Measurements from ENCODE around the gene SGSM1. TPM values are rescaled to one million over a fixed set of nuclear protein-coding genes. Genes with fewer than 3 reads are reported as not detected.

SGSM1 gene
- total RNA-seq, 1 experiment from 2014 or later, result 5.1 TPM

GRCh38 chr22:24876700-24877099, 70.7 kb downstream of the SGSM1 start:
- intact Hi-C loops (cut with micrococcal nuclease), result no loop called here
- CTCF ChIA-PET, result interaction anchor here (1.4 kb wide), 1 partner anchor 27 kb away, joined by 4 read pairs; no protein-coding TSS in a partner anchor
- H3K4me3 ChIP-seq (replicated peaks in 1 of 2; ENCODE audit: low read depth in 1 of 2, low read length in 2 of 2), result no peak overlapping the region

More at GRCh38 chr22:24876700-24877099, 70.7 kb downstream of the SGSM1 start:
- Histone ChIP-seq H4K20me1 (ENCODE audit: insufficient read depth) (no peaks in the 10 kb centered on the region), H3K9me3 (ENCODE audit: control insufficient read depth in 1 of 2, insufficient read depth in 1 of 2, low read depth in 1 of 2, low read length in 2 of 2) (no peaks in the 10 kb centered on the region), H3K36me3 (ENCODE audit: control insufficient read depth in 1 of 2, insufficient read depth in 2 of 2, low read length in 2 of 2) (no peaks in the 10 kb centered on the region), H3K79me2 (ENCODE audit: insufficient read depth, low read length) (no peaks in the 10 kb centered on the region), H3K4me2 (ENCODE audit: low read length) (no peak overlapping the region), H3K4me1 (ENCODE audit: control insufficient read depth in 1 of 2, insufficient read depth in 2 of 2, low read length in 2 of 2) (no peaks in the 10 kb centered on the region), H3K27ac (ENCODE audit: low read depth, low read length) (no peak overlapping the region), H2AFZ (ENCODE audit: low read depth, low read length, poor library complexity, severe bottlenecking) (no peak overlapping the region), H3K27me3 (ENCODE audit: insufficient read depth, low read length) (no peaks in the 10 kb centered on the region), H3K9me2 (ENCODE audit: insufficient read depth) (no peaks in the 10 kb centered on the region), H3K9ac (ENCODE audit: low read length) (no peak overlapping the region)
- ChIA-PET RAD21 (ENCODE audit: low non-redundant PET in 1 of 2, low total read pairs in 2 of 2, uncharacterized antibody in 2 of 2, unreplicated experiment in 2 of 2) (no interaction called here), POLR2A (no interaction called here)
- no peak for ATAC-seq
- BruUV-seq (replicated peaks), result no TSS peak
- DNase-seq (ENCODE audit: low read depth, low spot score), result no peak
- TF ChIP-seq JUND (IDR thresholded peaks at IDR 0.05) (no peak), EZH2 (IDR thresholded peaks at IDR 0.05) (no peak), YY1 (IDR thresholded peaks at IDR 0.05; ENCODE audit: extremely low read depth, insufficient replicate concordance, low read depth, low read length) (no peak), EZH2phosphoT487 (IDR thresholded peaks at IDR 0.05; ENCODE audit: borderline replicate concordance) (no peak), ZNF274 (IDR thresholded peaks at IDR 0.05; ENCODE audit: low read depth, low read length) (no peak), ZFX (IDR thresholded peaks at IDR 0.05) (no peak), FOSL1 (IDR thresholded peaks at IDR 0.05; ENCODE audit: low read depth) (no peak), POLR2AphosphoS5 (IDR thresholded peaks at IDR 0.05; ENCODE audit: low read depth, low read length) (no peak), POLR2A (IDR thresholded peaks at IDR 0.05; ENCODE audit: borderline replicate concordance, extremely low read depth, insufficient read depth, insufficient read length) (no peak), ZBTB33 (IDR thresholded peaks at IDR 0.05; ENCODE audit: extremely low read depth, insufficient replicate concordance, low read length) (no peak), RAD21 (IDR thresholded peaks at IDR 0.05; ENCODE audit: low read depth) (no peak), ELF1 (IDR thresholded peaks at IDR 0.05; ENCODE audit: borderline replicate concordance, low read depth) (no peak)
- TF ChIP-seq, protein P1, sequence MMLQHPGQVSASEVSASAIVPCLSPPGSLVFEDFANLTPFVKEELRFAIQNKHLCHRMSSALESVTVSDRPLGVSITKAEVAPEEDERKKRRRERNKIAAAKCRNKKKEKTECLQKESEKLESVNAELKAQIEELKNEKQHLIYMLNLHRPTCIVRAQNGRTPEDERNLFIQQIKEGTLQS (IDR thresholded peaks at IDR 0.05), result no peak
